CD4-positive, alpha-beta T cell treated with Interleukin-6 for 4 hours (primary cell): Measurements from ENCODE around the gene SV2B.

Experiments
- DNase-seq: peaks from one replicate; pipeline ENCODE4 v3.0.0-alpha.2; 2020; ENCODE audit warnings: mixed read lengths

SV2B gene

DNA sequence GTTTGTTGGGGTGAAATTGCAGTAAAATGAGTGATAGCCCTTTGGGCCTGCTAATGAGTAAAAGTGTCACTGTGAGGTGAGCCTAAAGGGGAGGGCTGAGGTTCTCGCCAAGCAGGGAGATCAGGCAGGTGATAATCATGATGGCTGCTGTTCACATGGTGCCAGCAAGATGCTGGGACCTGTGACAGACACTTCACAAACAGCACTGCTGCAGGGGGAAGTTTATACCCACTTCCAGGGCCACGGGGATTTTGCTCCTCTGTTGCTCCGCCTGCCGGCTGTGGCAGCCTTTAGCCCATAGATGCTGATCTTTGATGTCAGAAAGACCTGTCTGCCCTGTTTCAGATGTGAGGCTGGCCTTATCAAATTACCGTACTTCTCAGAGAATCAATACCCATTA lies 96.7 kb downstream of the SV2B start:
- no peak for DNase-seq

GRCh38 chr15:91199511-91199910 lies 99.5 kb downstream of the SV2B start:
- no peak for DNase-seq

DNA sequence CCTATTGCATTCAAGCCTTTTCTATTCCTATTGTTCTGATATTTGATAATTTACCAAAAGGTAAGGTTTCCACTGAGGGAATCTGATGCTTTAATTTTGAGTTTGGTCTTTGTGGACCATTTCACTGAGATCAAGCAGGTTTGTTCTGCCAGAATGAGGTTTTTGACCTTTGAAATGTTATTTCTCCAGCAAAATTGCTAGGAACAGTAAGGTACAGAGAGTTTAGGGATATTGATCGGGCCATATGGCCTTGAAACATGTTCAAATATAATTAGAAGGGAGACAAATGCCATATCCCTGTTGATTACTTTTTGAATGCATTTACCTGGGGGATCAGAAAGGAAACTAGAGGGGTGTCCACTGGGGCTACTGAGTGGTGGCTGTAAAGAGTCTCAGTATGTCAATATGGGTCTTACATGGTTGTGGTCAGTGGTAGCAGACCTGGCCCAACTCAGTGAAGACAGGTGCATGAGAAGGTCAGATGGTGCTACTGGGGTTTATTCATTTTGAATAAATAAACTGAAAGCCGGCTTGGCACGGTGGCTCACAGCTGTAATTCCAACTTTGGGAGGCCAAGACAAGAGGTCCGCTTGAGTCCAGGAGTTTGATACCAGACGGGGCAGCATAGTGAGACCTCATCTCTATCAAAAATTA lies 100.2 kb downstream of the SV2B start:
- DNase-seq = no peak

DNA sequence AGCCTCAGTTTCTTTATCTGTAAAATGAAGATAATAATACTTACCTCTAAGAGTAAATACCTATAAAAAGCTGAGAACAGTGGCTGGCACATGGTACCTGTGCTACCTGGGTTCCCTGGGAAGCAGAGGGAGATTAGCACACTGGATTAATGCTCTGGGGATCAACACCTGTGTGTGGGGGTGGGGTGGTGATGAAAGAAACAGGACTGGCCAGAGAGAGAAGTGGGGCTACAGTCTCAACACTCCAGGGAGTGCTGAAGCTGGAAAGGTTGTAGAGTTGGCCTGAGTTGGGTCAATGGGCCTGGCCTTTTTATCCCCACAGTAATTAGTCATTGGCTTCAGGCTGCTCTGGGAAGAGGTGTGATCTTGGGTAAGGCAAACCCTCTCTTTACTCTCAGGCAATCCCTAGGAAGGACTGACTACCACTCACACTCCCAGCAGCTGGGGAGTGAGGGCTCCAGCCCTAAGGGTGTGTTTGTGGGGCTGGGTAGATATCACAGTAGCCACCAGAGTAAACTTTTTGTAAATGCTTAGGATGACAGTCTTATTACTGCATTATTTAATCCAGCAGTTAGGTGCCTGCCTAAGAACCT lies 102.5 kb downstream of the SV2B start:
- no peak for DNase-seq

GRCh38 chr15:91203619-91204203 lies 103.7 kb downstream of the SV2B start:
- no peak for DNase-seq

DNA sequence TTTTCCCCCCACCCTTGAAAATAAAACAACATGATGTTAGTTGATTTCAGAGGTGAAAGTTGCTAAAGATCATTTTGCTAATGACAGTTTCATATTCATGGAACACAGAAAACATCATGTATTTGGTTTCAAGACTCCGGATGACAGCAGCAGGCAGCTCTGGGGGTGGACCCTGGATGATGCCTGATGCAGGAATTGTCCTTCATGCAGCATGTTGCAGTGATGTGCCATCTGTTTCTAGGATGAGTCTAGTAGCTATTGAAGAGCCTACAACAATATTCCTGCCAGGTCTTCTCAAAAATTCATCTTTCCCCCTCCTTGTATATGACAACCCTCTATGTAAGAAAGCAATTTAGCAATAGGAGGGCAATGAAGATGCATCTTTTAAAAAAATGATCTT lies 108.3 kb downstream of the SV2B start:
- DNase-seq = no peak

DNA sequence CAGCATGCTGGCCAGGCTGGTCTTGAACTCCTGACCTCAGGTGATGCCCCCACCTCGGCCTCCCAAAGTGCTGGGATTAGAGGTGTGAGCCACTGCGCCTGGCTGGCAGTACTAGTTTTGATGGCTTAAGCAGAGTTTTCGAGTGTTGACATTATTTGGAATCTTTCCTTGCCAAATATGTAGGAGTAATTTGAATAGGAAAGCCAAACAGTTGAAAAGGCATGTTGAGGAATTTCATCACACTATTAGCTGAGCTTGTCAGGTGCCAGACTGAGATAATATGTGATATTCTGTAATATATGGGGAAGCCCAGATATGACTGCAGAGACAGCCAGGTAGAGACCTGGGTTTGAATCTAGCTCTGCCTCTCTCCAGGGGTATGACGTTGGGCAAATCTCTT lies 109.3 kb downstream of the SV2B start:
- DNase-seq = no peak

DNA sequence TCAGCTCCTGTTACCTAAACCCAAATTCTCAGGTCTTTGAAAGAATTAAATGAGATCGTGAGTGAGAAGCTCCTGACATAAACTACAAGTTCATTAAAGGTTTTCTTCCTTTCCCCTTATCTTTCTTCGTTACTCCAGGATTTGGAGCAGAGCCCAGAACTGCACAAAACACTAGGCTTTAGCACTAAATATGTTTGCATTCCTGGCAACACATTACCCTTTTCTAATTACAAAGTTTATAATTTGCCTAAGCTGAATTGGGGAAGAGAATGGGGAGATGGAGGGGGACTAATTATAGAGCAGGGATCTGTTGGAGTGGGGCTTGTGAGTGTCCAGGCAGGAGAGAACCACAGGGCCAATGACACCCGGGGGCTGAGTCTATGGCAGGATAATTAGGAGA lies 109.7 kb downstream of the SV2B start:
- no peak for DNase-seq

GRCh38 chr15:91214675-91215590 lies 114.9 kb downstream of the SV2B start:
- no peak for DNase-seq

DNA sequence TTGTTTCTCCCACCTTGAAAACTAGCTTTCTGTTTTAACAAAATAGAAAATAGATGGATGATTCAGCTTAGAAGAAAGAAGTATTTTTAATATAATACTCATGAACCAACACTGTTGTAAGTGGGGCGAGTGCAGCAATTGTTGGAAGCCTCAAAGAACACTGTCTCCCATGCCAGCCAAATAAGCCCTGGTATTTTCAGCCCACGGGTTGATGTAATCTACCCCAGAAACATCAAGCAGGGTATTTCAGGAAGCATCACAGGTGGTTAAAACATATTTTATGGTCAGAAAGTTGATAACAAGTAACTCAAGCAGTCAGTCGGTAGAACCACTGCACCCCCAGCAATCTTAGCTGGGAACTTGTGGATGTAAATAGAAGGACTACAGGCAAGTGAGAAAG lies 115.9 kb downstream of the SV2B start:
- DNase-seq = no peak

DNA sequence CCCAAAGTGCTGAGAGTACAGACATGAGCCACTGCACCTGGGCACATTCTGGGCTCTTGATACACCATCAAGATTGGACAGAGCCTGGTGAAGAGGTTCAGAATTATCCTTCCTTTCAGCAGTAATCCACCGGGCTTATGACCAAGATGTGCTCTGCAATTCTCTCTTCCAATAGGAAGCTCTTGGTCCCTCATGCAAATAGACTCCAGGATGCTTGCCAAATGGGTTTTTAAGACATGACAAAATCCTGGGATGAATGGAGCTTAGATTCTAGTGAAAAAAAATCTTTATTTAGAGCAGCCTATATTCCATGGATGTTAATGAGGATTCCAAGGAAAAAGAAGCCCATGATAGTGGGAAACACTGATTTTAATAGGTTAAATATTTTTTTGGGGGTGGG lies 119.1 kb downstream of the SV2B start:
- no peak for DNase-seq

- no peak for DNase-seq
These were observed 122.0 kb downstream of the SV2B start for GRCh38 chr15:91222052-91222451.

- DNase-seq = no peak
These were observed 123.8 kb downstream of the SV2B start for GRCh38 chr15:91223863-91224262.

- no peak for DNase-seq
These were observed 124.8 kb downstream of the SV2B start for GRCh38 chr15:91224755-91225380.

GRCh38 chr15:91225741-91226140 lies 125.7 kb downstream of the SV2B start:
- no peak for DNase-seq

DNA sequence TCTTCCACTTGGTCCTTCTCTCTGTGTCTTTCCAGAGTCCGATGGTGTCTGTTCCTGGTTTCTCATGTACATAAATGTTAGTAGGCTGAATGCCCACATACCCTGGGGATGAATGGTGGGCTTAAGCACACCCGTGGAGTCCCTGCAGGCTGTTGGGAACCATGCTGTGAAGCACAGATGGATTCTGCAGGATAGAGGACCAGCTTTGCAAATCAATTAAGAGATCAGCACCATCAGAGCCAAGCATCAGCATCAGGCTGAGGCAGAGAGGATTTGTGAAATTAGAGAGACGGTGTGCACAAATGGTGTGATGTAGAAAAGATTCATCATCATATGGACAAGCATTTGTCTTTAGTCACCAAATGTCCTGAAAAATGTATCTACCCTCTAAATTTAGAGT lies 127.1 kb downstream of the SV2B start:
- no peak for DNase-seq

- DNase-seq = no peak
These were observed 127.7 kb downstream of the SV2B start for GRCh38 chr15:91227766-91228165.

DNA sequence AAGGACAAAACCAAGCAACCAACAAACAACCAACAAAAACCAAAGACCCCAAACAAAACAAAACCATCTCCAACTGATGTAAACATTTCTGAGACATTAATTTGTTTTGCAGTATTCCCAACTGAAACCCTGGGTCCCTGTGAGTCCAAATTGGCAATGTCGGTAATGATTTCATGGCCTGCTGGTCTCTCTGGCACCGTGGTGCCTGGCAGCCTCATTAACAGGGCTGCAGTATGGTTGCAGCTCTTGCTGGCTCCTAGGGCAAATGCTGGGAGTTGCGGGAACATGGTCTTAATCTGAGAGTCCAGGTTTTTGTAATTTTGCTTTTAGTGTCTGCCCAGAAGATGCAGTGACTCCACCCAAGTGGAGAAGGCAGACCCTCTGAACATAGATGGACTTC lies 128.3 kb downstream of the SV2B start:
- DNase-seq = no peak

- DNase-seq = no peak
These were observed 128.8 kb downstream of the SV2B start for GRCh38 chr15:91228890-91229289.

DNA sequence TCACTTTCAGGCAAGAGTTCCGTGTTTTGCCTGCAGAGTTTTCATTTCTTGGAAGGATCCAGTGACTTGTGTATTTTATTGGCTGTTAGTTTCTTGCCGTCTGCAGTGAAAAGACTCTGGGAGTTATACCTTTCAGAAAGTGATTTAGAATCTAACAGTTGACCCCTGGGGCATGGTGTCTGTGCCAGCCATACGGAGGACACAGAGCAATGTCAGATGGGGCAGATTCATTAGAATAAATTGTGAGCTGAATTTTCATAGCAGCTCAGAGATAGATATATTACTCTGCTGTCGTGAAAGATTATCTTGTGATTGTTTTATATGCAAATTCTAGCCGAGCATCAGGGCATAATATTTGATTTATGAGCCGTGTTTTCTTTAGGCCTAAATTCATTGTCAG lies 131.6 kb downstream of the SV2B start:
- DNase-seq = no peak

DNA sequence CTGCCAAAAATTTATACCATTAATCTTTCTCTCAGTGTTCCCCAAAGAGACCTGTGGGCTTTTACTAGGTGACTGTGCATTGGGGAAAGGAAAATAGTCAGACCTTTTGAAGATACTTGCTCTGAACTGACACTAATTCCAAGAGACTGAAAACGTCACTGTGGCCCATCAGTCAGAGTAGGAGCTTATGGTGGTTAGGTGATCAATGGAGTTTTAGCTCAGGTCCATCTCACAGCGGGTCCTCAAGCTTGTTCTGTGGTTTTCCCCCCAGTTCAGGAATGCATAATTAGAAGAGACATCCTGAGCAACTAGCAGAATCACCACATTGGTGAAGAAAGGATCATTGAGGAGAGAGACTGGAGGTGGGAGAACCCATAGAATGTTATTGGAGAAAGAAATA lies 134.7 kb downstream of the SV2B start:
- DNase-seq = no peak

DNA sequence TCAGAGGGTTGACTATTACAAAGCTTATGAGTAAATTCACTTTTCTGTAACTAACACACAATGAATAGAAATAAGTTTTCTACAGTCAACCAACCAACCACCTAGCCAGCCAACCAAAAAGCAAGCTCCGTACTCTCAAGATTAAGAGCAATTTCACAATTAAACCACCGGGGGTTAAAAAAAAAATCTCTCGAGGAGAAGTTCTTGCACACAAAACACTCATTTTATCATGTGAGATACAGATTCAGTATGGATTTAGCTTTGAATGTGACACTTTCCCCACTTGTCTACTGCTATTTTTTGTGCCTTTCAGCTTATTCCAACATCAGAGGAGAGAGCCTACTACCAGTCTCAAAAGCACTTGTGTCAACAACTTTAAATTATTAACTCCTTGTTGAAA lies 135.3 kb downstream of the SV2B start:
- no peak for DNase-seq

GRCh38 chr15:91237445-91237844 lies 137.4 kb downstream of the SV2B start:
- DNase-seq = no peak
